HT1080 (cell line): ENCODE data around the gene NRARP. TPM values are rescaled to one million over a fixed set of nuclear protein-coding genes. Genes with fewer than 3 reads are reported as not detected.

Experiments
- DNase-seq: peaks from one replicate; pipeline ENCODE4 v3.0.0-alpha.2; 2015; ENCODE audit warnings: low read depth
- total RNA-seq: library from RNA; depleted of rRNA; stranded (reverse); fragments of >200 nt; shearing (Covaris generic); gene quantifications from 2 replicates; pipeline ENCODE4 v1.2.3, GENCODE V29; 2014

The NRARP gene
- total RNA-seq, 1 experiment from 2014 or later: 0.90 TPM

- no peak for DNase-seq
Observed at GRCh38 chr9:137300567-137301080, 1.4 kb downstream of the NRARP start.

DNA sequence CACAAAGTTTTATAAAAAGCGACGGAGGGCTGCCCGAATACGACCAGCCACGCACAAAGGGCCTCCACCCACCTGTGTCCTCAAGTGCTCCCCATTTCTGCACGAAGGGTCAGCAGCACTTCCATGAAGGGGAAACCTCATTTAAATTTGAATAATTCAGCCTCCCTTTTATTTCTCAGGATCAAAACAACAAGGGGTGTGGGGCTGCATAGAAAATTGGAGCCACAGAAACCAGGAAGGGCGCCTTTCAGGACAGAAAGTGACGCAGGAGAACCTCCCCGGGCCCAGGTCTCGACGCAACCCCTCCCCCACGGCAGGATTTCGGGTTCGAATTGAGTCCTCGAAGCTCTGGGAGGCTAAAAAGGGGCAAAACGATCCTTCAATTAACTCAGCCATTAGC, 2.1 kb downstream of the NRARP start:
- DNase-seq: no peak

DNA sequence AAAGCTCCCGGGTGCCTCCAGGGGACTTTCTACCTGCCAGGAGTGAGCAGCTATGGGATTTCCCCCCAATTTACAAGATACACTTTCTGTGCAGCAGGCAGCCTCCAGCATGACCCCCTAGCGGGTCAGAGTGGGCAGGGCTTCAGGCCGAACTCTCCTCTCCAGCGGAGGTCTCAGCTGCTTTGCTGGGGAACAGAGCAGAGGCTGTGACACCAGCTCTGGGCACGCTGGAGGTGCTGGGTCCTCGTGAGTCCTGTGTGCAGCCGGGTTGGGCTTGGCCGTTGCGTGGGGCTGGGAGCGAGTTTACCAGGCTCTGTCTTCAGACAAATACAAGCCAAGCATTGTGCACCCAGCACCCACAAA, 2.9 kb downstream of the NRARP start:
- DNase-seq: no peak

- no peak for DNase-seq
Observed at GRCh38 chr9:137298401-137299202, 3.5 kb downstream of the NRARP start.

DNA sequence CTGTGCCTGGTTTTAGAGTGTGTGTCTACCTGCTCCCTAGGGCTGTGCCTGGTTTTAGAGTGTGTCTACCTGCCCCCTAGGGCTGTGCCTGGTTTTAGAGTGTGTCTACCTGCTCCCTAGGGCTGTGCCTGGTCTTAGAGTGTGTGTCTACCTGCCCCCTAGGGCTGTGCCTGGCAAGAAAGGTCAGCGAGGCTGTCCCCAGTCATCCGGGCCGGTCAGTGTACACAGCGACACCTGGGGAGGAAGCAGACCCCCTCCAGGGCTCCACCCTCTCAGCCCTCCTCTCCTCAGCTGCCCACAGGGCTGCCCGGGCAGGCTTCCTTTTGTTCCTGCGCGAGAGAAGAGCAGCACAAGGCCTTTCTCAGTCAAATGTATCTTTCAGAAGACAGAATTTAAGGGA, 4.1 kb downstream of the NRARP start:
- no peak for DNase-seq

- DNase-seq: no peak
Observed at GRCh38 chr9:137296670-137297664, 5.1 kb downstream of the NRARP start.

- no peak for DNase-seq
Observed at GRCh38 chr9:137295849-137296669, 6.0 kb downstream of the NRARP start.

DNA sequence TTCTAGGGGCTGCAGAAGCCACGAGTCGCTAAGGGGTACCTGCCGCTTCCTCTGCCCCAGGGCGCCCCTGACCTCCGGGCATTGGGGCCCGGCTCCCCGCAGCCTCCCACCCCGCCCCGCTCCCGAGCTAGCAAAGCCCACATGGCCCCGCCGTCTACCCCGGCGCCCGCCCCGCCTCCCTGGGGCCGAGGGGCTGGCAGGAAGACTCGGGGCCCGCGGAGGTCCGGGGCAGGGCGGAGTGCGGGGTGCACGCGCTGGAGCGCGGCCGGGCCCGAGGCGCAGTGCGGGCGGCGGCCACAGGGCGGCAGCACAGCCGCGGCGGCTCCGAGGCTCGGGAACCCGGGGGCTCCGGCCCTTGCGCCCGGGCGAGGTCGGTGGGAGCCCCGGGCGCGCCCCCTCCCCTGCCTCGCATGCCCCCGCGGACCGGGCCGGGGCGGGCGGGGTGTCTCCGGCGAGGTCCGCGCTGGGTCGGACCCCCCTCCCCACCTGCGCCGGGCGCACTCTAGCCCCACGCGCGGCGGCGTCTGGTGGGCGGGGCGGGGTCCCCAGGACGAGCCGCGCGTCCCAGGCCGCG, 6.7 kb downstream of the NRARP start:
- DNase-seq: no peak

DNA sequence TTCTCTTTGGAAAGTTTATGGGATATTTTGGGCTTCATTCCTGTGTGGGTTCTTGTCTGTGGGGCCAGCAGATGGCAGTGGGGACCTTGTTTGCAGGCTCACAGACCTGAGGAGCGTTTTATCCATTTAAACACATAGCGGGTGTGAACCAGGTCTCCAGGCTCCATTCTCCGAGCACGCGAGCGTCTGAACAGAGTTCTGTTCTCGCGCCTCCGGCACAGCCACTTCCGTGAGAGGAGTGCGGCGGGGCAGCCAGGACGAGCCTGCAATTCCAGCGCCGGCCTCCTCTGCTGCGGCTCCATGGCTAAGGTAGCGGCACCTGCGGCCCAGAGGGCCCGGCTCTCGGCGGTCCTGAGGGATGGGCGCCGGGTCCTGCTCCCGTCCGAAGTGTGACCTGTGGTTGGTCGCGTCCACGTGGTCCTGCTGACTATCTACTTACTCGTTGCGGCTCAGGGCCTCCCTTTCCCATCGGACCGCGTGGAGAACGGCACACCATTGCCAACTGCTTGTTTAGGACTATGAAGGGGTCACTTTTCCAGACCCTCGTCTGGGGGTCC, 7.3 kb downstream of the NRARP start:
- DNase-seq: no peak

GRCh38 chr9:137294091-137294680, 7.9 kb downstream of the NRARP start:
- peak; percentile 53 for DNase-seq

DNA sequence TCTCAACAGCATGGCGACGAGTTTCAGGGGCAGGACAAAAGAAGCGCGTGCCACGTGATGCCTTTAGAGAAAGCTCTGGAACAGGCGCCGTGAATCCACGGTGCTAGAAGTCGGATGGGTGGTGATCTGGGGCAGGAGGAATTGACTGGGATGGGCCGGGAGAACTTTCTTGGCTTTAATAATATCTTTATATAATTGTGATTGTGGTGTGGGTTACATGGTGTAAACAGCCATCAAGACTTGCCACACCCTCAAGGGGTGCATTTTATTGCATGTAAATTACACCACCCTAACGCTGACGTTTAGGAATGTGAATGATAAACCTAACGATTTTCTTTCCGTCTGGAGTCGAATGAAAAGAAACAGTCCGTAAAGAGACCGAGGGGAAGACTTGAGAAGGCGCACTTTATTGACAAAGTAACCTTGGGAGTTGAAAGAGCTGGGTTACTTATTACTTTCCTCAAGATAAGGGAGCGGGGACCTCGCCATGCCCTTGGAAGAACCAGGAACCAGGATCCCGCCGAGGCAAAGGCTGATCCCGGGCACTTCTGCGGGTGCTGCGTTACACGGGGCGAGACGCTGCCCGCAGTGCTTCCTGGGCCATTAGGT, 8.5 kb downstream of the NRARP start:
- DNase-seq: no peak

- DNase-seq: no peak
Observed at GRCh38 chr9:137293094-137293481, 9.0 kb downstream of the NRARP start.

- DNase-seq: peak; percentile 77
Observed at GRCh38 chr9:137286975-137287383, 15.1 kb downstream of the NRARP start.

- no peak for DNase-seq
Observed at GRCh38 chr9:137281345-137282116, 20.5 kb downstream of the NRARP start.

DNA sequence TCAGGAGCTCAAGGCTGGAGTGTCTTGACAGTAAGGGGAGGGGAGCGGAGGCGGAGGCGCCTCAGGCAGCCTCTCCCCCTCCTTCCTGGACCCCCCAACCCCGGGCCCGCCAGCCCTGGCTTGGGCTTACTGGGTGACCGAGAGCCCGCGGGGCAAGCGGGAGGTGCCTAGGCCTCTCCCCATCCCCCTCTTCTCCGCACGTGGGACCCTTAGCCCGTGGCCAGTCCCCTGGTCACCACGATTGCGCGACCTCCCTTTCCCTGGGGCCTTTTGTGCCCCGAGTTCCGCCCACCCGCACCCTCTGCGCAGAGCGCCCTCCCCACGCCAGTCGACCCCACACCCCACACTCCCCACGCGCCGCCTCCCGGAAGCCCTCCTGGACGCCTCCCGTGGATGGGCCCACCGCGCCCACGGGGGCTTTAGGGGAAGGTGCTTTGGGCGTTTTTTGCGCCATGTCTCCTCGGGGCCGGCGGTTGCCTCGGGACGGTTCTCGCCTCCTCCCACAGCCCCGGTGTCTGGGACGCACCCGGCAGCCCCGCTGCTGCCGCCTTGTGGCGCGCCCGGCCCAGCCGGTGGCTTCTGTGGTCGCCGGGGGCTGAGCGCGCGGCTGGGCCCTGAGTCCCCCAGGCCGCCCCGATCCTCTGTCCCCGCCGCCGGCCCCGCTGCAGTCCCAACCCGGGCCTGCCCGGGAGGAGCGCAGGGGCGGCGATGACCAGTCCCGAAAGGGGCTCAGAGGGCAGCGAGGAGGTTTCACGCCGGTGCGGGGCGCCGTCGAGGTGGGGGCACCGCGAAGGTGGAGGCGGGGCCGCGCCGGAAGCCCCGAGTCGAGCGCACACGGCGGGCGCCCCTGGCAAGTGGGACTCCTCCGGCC, 21.4 kb downstream of the NRARP start:
- no peak for DNase-seq

GRCh38 chr9:137279741-137280473, 22.2 kb downstream of the NRARP start:
- DNase-seq: no peak
